ENCODE measurements around the gene MIB2. TPM values are rescaled to one million over a fixed set of nuclear protein-coding genes. Genes with fewer than 3 reads are reported as not detected.

The MIB2 gene
- total RNA-seq, 1 donor from 2014 or later: 135 TPM

Other genes starting within 250 kb of the MIB2 start
- gene AURKAIP1, start 240.3 kb upstream of the MIB2 start, total RNA-seq: 135 TPM
- 194 TPM for gene CCNL2, start 216.2 kb upstream of the MIB2 start, total RNA-seq
- 99.2 TPM for gene MRPL20, start 208.2 kb upstream of the MIB2 start, total RNA-seq
- 10.1 TPM for gene ANKRD65, start 194.2 kb upstream of the MIB2 start, total RNA-seq
- gene VWA1, start 179.8 kb upstream of the MIB2 start, total RNA-seq: 122 TPM
- 7.0 TPM for gene ATAD3C, start 165.8 kb upstream of the MIB2 start, total RNA-seq
- 20.3 TPM for gene ATAD3B, start 143.7 kb upstream of the MIB2 start, total RNA-seq
- gene ATAD3A, start 103.3 kb upstream of the MIB2 start, total RNA-seq: 27.9 TPM
- 4.7 TPM for gene TMEM240, start 74.9 kb upstream of the MIB2 start, total RNA-seq
- gene SSU72, start 40.6 kb upstream of the MIB2 start, total RNA-seq: 117 TPM
- 4.6 TPM for gene FNDC10, start 15.4 kb upstream of the MIB2 start, total RNA-seq
- gene MMP23B, start 16.7 kb downstream of the MIB2 start, total RNA-seq: 56.0 TPM
- 24.2 TPM for gene CDK11B, start 43.5 kb downstream of the MIB2 start, total RNA-seq
- gene SLC35E2B, start 77.3 kb downstream of the MIB2 start, total RNA-seq: 108 TPM
- 31.5 TPM for gene CDK11A, start 108.9 kb downstream of the MIB2 start, total RNA-seq
- gene NADK, start 163.0 kb downstream of the MIB2 start, total RNA-seq: 98.4 TPM